NCI-H82 treated with DMSO at 0.1 percent for 48 hours (cell line): ENCODE data around the gene FRMD8.

Experiments used
- DNase-seq: peaks from one replicate; lab custom pipeline; 2025; ENCODE audit not compliant: unreplicated experiment; lab: John Stamatoyannopoulos, UW

Gene FRMD8

DNA sequence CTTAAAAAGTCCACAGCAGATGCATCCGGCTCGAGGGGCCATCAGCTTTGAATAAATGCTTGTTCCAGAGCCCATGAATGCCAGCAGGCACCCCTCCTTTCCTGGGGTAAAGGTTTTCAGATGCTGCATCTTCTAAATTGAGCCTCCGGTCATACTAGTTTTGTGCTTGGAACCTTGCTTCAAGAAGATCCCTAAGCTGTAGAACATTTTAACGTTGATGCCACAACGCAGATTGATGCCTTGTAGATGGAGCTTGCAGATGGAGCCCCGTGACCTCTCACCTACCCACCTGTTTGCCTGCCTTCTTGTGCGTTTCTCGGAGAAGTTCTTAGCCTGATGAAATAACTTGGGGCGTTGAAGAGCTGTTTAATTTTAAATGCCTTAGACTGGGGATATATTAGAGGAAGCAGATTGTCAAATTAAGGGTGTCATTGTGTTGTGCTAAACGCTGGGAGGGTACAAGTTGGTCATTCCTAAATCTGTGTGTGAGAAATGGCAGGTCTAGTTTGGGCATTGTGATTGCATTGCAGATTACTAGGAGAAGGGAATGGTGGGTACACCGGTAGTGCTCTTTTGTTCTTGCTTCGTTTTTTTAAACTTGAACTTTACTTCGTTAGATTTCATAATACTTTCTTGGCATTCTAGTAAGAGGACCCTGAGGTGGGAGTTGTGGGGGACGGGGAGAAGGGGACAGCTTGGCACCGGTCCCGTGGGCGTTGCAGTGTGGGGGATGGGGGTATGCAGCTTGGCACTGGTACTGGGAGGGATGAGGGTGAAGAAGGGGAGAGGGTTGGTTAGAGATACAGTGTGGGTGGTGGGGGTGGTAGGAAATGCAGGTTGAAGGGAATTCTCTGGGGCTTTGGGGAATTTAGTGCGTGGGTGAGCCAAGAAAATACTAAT is 38.0 kb downstream of the FRMD8 start:
- no peak for DNase-seq

DNA sequence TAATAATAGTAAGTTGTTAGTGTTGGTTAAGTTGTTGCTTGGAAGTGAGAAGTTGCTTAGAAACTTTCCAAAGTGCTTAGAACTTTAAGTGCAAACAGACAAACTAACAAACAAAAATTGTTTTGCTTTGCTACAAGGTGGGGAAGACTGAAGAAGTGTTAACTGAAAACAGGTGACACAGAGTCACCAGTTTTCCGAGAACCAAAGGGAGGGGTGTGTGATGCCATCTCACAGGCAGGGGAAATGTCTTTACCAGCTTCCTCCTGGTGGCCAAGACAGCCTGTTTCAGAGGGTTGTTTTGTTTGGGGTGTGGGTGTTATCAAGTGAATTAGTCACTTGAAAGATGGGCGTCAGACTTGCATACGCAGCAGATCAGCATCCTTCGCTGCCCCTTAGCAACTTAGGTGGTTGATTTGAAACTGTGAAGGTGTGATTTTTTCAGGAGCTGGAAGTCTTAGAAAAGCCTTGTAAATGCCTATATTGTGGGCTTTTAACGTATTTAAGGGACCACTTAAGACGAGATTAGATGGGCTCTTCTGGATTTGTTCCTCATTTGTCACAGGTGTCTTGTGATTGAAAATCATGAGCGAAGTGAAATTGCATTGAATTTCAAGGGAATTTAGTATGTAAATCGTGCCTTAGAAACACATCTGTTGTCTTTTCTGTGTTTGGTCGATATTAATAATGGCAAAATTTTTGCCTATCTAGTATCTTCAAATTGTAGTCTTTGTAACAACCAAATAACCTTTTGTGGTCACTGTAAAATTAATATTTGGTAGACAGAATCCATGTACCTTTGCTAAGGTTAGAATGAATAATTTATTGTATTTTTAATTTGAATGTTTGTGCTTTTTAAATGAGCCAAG is 38.9 kb downstream of the FRMD8 start:
- no peak for DNase-seq

DNA sequence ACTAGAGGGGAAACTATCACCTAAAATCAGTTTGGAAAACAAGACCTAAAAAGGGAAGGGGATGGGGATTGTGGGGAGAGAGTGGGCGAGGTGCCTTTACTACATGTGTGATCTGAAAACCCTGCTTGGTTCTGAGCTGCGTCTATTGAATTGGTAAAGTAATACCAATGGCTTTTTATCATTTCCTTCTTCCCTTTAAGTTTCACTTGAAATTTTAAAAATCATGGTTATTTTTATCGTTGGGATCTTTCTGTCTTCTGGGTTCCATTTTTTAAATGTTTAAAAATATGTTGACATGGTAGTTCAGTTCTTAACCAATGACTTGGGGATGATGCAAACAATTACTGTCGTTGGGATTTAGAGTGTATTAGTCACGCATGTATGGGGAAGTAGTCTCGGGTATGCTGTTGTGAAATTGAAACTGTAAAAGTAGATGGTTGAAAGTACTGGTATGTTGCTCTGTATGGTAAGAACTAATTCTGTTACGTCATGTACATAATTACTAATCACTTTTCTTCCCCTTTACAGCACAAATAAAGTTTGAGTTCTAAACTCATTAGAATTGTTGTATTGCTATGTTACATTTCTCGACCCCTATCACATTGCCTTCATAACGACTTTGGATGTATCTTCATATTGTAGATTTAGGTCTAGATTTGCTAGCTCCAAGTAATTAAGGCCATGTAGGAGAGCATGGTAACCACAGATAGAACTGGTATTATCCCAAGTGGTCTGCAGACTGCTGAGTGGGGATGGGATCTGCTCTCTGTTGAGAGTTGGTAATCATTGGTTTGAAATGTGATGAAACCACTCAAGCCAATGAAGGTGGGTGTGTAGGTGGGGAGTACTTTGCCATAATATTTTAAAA is 39.8 kb downstream of the FRMD8 start:
- DNase-seq = no peak

DNA sequence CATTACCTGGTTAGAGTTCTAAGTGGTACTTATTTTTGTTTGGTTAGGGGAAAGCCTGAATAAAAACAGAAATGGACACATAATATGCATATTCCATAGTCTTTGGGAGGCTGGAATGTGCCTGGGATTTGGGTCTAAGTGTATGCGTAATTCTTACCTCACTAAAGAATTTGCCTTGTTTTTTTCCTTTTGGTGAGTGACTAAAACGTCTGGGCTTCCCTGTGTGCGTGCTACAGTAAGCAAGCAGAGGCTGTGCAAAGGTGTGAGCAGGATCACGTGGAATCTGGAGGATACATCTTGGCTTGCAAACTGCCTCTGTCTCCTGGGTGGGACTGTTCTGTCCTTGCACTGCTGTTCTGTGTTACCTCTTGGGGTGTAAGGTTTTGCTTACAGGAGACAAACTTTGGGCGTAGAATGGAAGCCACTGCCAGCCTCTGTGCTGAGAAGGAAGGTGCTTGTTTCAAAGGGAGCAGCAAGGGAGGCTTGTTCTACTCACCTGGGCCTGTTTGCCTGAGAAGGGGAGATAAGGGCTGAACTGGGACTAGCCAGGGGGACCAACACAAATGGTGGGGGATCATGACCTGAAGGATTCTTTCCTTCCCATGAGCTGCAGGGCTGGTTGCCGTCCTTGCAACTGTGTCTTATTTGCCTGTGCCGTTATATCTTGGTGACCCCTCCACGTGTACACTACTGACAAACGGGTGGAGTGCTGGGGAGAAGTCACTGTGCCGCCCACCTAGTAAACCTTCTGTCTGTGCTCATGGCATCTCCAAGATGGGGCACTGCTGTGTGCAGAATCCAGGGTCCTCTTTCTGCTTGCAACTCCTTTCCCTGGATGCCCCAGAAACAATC is 40.6 kb downstream of the FRMD8 start:
- DNase-seq = no peak

DNA sequence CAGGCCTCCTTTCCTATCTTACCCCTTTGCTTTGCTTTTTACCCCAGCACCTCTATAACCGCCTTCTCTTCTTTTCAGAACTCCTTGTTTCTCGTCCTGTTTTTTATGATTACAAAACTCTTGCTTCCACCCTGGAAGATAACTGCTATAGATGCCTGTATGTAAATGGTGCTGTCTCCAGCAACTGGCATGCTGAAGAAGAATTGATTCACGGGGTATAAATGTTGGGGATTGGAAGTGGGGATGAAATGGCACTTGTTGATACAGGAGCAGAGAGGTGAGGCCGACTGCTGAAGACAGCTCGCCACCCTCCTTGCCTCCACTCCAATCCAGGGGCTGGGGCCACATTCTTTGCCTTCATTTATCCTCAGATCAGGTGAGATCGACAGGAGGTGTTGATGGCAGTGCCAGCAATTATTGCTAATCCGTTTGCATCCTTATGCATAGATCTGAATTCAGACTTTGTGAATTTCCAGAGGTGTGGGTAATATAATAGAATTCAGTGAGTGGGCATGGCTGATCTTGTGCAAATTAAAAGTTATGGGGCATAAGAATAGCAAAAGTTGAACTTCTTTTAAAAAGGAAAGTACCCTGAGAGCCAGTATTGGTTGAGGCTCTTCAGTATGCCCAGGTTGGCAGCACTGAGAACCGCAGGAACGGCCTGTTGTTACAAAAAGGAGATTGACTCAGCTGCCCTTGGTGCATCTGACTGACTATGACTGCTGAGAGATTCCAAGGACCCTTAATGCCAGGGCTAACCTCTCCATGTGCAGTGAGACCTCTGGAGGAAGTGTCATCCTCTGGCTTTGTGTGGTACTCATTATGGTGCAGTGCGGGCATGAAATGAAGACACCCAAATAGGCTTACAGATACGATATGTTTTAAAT is 41.5 kb downstream of the FRMD8 start:
- no peak for DNase-seq

DNA sequence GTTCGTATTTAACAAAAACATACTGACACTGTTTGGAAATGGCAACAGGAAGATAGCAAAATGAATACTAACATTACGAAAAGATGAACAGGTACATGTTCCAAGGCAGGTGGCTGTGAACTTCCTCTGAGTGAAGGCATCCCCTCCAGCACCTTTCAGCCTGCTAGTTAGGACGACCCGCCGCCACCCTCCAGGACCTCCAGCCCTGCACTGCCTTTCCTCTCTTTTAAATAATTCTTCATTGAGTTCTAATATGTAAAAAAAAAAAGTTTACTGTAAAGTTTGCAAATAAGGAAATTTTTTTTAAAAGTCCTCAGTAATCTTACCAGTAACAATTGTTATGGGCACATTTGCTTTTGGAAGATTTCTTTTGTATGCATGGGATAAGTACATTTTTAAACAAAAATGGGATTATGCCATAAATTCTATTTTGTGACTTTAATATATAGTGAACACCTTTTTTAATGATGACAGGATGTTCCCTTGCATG is 42.2 kb downstream of the FRMD8 start:
- no peak for DNase-seq

DNA sequence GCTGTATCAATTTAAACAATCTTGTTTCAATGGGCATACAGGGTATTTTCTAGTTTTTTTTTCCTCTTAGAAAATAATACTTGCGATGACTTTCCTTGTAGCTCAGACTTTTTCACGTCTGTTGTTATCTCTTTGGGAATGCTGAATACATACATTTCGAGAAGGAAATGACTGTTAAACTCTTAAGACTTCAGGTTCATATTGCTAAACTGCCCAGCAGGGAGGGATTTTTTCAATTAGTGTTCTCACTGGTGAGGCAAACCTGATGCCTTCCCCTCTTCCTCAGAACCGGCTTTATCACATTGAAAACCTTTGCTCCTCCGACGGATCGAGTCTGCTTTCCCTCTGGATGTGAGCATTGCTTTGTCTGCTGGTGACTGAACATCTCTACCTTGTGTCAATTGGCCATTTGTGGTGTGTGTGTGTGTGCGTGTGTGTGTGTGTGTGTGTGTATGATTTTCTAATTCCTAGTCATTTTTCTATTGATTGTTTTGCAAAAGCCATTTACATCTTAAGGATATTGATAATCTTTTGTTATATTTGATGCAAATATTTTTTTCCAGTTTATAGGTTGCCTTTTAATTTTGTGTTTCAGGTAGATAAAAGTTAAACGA is 42.7 kb downstream of the FRMD8 start:
- no peak for DNase-seq

DNA sequence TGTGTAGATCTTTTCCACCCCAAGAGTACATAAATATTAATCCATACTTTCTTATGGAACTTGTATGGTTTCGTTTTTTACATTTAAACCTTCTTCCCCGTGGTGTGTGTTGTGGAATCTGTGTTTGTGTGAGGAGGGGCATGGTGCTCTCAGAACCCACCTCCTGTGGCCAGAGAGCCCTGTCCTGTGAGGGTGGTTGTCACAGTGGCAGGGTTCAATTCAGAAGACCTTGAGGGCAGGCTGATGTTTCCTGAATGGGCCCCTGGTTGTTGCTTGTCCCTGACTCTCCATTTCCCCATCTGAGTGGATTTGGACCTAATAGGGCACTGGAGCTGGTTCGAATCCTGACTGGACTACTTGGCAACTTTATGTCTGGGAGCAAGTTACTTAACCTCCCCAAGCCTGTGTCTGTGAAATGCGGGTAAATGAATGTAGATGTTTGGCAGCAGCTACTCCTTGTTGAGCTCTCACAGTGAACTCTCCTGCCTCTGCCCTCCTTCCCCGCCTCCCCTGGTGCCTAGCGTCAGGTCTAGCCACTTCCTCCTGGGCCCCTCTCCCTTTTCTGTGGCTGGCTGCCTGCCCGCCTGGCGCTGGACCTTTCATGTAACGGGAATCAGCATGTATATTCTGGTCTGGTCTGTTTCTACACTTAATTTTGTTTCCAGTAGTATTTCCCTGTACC is 43.4 kb downstream of the FRMD8 start:
- no peak for DNase-seq

DNA sequence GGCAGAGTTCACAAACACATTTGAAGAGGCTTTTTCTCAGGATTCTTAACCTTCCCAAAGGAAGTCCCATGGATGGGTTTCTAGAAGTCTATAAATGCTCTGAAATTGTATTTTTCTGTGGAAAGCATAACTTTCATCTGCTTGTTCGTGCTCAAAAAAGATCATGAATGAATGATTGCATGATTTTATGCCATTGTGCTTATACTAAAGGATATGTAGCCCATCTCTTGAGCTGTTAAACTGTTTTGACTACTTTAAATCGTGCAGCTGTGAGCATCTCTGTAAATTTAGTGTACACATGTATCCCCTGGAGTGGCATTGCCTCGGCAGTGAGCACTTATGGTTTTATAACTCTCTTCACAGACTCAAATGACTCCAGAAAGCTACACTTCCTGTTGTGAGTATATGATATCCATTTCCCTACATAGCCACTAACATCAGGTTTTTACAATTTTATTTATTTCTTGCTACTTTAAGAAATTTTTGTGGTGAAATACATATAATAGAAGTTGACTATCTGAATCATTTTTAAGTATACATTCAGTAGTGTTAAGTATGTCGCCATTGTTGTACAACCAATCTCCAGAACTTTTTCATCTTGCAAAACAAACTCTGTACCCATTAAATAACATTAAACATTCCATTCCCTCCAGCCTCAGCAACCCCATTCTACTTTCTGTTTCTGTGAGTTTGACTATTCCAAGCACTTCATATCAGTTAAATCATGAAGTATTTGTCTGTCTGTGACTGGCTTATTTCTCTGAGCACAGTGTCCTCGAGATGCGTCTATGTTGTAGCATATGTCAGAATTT is 44.2 kb downstream of the FRMD8 start:
- no peak for DNase-seq

DNA sequence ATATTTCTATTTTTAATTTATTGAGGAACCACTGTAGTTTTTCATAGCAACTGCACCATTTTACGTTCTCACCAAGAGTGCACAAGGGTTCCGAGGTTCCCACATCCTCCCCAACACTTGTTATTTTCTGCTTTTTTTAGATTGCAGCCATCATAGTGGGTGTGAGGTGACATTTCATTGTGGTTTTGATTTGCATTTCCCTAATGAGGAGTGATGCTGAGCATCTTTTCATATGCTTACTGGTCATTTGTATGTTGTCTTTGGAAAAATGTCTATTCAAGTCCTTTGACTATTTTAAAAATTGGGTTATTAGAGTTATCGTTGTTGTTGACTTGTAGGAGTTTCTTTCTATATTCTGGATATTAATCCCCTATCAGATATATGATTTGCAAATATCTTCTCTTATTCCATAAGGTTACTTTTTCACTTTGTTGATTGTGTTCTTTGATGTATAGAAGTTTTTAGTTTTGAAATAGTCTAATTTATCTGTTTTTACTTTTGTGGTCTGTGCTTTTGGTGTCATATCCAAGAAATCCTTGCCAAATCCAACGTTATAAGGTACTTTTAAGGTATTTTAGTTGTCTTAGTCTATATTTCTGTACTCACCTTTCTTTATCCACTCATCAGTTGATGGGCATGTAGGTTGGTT is 45.1 kb downstream of the FRMD8 start:
- no peak for DNase-seq

DNA sequence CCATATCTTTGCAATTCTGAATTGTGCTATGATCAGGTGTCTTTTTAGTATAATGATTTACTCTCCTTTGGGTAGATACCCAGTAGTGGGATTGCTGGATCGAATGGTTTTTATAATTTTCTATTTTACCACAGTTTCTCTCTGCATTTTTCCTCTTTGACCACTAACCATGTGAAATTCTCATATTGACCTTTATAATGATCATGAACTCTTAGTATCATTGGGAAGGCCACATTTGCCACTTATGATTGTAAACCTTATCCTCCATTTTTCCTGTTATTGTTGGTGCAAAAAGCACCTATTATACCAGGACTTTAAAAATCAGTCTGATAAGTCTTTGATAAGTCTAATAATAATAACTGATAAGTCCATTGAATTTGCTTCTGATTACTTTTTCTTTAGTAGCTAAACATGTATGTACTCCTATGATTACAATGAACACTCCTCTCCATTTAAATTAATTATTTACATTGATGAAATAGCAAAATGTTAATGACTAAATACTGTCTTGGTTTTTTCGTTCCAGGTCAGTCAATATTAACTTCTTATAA is 45.7 kb downstream of the FRMD8 start:
- DNase-seq = no peak

DNA sequence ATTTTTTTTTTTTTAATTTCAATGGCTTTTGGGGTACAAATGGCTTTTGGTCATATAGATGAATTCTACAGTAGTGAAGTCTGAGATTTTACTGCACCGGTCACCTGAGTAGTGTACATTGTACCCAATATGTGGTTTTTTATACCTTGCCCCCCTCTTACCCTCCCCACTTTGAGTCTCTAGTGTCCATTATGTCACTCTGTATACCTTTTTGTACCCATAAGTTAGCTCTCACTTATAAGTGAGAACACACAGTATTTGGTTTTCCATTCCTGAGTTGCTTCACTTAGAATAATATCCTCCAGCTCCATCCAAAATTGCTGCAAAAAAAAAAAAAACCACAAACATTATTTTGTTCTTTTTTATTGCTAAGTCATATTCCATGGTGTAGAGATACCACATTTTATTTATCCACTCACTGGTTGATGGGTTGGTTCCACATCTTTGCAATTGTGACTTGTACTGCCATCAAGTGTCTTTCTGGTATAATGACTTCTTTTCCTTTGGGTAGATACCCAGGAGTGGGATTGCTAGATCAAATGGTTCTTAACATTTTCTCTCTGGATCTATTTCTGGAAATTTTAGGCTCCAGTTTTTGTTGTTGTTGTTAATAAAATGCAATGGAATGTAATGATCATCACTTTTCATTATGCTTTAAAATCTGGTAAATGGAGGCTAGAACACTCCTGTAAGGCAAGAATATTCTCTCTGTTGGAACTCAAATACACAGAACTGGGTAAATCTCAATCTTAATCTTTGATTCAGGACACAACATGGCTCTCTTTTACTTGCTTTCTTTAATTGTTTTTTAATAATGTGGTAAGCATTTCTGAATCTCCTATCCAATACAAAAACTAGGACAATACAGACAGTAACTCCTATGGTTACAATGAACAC is 46.5 kb downstream of the FRMD8 start:
- no peak for DNase-seq

DNA sequence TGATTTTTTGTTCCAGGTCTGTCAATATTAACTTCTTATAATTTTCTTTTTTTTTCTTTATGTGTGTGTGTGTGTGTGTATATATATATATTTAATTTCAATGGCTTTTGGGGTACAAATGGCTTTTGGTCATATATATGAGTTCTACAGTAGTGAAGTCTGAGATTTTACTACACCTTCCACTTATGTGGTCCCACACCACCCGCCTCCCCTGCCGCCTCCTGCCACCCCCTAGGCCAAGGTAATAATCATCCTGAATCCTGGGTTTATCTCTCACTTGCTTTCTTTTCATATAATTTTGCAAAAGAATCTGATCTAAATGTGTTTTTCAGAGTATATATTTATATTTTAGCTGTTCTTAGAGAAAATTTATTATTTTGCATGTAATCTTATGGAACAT is 47.2 kb downstream of the FRMD8 start:
- DNase-seq = no peak

DNA sequence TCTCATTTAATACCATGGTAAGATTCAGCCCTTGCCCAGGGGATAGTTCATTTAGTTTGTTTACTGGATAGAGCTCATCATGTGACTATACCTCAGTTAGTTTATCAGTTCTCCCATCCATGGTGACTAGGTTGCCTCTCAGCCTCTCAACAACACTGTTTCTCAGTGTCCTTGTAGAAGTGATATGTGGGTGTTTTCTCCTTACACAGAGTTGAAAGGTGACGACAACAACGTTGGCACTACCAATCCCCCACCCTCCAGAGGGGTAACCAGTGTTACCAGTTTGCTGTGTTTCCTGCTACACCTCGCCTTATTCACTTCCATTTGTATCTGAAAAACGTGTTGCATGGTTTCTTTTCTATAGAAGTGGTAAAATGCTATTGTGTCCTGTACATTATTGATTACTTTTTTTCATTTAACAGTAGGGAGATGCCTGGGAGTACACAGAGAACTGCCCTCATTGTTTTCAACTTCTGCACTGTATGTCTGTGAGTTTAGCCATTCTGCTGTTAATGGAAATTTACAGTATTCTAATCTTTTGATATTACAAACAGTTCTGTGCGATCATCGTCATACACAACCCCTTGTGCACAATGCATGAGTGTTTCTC is 47.7 kb downstream of the FRMD8 start:
- DNase-seq = no peak
